Stimulated activated CD4-positive, alpha-beta T cell treated with anti-CD3 and anti-CD28 coated beads, TNF-alpha, amount 100 ng/mL, for 24 hours (primary cell): Measurements from ENCODE around the gene CLEC4G.

ENCODE experiments used
- DNase-seq, 3 experiments: peaks; one replicate each; pipeline ENCODE4 v3.0.0-alpha.2; 2020; ENCODE audit warnings: low read depth in 3 of 3

CLEC4G gene

GRCh38 chr19:7697721-7698287 lies 34.1 kb downstream of the CLEC4G start:
- DNase-seq, result no peak

GRCh38 chr19:7694499-7694898 lies 37.4 kb downstream of the CLEC4G start:
- no peak for DNase-seq

DNA sequence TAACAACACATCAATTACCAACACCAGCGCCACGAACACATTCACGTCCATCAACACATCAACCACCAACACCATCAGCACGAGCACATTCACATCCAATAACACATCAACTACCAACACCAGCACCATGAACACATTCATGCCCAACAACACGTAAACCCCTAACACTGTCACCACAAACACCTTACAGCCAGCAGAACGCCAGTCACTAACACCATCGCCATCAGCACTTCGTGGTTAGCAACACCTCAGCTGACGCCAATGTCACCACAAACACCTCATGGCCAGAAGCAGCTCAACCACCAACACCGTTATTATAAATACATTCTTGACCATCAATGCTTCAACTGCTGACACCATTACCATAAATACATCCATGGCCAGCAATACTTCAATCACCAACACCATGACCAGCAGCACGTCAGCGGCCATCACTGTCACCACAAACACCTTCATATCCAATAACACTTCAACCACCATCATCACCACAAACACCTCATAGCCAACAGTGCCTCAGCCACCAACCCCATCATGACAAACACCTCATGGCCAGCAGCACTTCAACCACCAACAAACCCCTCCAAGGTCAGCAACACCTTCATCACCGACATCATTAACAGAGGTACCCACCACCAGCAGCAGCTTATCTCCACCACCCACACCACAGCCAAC lies 39.4 kb downstream of the CLEC4G start:
- DNase-seq, result no peak

DNA sequence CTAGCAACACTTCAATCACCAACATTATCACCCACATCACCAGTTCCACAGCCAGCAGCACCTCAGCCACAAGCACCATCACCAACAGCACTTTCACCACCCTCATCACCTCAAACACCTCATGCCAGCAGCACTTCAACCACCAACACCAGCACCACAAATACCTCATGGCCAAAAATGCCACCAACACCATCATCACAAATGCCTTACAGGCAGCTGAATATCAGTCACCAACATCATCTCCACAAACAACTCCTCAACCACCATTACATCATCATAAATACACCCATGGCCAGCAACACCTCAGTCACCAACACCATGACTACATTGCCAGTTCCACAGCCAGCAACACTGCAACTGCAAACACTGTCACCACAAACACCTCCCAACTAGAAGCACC lies 40.4 kb downstream of the CLEC4G start:
- DNase-seq, result no peak

GRCh38 chr19:7690779-7691258 lies 41.1 kb downstream of the CLEC4G start:
- no peak for DNase-seq

GRCh38 chr19:7689165-7689564 lies 42.7 kb downstream of the CLEC4G start:
- DNase-seq, result no peak

DNA sequence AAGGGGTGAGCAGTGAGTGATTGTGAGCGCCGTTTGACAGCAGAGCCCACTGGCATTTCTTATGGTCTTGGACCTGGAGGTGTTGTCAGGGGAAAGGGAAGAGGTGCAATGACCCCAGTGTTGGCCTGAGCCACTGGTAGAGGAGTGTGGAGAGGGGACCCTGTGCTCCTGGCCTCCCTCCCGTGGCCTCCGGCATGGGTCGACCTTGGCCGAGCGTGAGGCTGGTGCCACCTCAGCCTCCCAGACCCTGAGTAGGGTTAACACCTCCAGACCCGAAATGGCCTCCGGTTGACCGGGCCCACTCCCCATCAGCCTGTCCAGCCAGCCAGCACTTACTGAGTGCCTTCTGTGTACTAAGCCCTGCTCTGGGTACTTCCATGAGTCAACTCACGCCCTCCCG lies 44.7 kb downstream of the CLEC4G start:
- DNase-seq, result no peak

DNA sequence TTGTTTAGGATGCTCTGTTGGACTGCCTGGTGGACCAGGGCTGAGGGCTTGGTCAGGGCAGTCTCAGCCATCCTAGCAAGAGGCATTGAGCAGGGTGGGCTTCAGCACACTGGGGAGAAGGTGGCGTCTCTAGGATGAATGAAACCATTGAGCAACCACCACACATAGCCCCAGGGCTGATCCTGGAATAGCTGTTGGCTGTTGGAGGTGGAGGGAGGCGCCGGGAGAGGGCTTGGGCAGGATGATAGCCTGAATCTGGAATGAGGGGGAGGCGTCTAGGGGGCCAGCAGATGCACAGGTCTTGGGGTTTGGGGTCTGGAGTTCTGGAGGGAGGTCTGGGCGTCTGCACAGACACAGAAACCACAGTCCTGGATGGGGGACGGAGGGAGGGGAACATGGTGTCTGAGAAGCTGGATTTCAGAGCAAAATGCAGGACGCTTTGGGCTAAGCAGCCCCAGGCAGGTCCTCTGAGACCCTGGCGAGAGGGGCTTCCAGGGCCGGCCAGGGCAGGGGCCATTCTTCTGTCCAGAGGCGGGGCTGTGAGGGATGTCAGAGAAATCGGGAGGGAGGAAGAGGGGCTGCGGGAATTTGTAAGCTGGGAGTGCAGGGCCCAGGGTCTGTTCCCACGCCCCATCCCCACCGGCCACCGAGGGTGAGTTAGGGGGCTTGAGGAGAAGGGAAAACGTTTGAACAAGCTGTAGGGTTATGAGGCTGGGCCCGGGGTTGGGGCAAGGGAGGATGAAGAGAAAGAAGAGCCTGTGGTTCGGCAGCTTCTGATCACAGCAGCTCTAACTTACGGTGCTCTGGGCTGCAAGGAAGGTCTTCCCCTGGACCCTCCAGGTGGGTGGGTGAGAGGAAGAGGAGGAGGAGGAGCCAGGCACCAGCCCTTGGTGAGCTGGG lies 46.1 kb downstream of the CLEC4G start:
- no peak for DNase-seq

DNA sequence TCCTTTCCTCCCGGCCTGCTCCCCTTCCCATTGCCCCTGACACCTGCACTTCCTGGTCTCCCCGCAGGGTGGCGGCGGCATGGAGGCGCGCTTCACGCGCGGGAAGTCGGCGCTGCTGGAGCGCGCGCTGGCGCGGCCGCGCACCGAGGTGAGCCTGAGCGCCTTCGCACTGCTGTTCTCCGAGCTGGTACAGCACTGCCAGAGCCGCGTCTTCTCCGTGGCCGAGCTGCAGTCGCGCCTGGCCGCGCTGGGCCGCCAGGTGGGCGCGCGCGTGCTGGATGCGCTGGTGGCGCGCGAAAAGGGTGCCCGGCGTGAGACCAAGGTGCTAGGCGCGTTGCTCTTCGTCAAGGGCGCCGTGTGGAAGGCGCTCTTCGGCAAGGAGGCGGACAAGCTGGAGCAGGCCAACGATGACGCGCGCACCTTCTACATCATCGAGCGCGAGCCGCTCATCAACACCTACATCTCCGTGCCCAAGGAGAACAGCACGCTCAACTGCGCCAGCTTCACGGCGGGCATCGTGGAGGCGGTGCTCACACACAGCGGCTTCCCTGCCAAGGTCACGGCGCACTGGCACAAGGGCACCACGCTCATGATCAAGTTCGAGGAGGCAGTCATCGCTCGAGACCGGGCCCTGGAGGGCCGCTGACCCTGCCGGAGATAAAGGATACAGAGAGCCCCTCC lies 49.6 kb downstream of the CLEC4G start:
- DNase-seq, result no peak

- DNase-seq, result peak; percentile 76 to 84 (median 84)
Observed at GRCh38 chr19:7681340-7682174, 50.4 kb downstream of the CLEC4G start.

GRCh38 chr19:7680606-7681339 lies 51.1 kb downstream of the CLEC4G start, which contains the start of gene TRAPPC5:
Gene TRAPPC5, plus strand, starts transcription at chr19:7680833. Its CDS starts 1,421 bp downstream, at chr19:7682254.
- peak; percentile 70 to 82 (median 73) for DNase-seq

DNA sequence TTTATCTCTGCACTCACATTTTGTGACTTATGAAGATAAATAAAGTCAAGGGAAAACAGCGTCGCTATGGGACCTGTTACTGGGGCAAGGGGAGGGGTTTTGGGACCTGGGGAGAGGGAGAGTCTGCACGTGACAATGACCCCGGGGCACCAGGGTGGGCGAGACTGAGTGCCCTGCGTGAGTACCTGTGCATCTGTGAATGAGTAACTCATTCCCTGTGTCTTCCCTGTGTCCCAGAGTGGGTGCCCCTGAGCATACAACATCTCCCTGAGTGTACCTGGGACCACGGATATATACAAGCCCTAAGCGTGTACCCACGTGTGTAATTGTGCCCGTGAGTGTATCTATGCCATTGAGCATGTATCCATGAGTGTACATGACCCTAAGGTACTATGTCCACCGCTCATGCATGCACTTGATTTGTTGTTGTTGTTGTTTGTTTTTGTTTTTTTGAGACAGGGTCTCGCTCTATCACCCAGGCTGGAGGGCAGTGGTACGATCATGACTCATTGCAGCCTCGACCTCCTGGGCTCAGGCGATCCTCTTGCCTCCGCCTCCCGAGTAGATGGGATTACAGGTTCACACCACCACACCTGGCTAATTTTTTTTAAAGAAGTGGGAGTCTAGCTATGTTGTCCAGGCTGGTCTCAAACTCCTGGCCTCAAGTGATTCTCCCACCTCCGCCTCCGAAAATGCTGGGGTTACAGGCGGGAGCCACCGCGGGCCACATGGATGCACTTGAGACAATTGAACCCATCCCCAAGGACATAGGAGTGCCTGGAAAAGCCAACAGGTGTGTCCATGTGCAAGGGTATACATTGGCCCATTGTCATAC lies 51.9 kb downstream of the CLEC4G start:
- no peak for DNase-seq

DNA sequence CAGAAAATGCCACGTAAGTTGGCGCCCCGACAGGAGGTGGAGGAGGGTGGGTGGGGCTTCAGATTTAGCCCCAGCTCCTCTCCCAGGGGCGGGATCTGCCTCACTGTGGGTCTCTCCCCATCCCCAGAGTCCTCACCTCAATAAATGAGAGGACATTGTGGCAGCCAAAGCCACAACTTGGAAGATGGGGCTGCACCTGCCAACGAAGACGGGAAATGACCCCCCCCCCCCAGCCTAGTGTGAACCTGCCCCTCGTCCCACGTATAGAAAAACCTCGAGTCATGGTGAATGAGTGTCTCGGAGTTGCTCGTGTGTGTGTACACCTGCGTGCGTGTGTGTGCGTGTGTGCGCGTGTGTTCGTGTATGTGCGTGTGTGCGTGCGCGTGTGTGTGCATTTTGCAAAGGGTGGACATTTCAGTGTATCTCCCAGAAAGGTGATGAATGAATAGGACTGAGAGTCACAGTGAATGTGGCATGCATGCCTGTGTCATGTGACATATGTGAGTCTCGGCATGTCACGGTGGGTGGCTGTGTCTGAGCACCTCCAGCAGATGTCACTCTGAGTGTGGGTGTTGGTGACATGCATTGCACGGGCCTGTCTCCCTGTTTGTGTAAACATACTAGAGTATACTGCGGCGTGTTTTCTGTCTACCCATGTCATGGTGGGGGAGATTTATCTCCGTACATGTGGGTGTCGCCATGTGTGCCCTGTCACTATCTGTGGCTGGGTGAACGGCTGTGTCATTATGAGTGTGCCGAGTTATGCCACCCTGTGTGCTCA lies 52.7 kb downstream of the CLEC4G start:
- peak; percentile 35 to 64 (median 58) for DNase-seq
